ENCODE measurements around the gene MYBPHL.

The MYBPHL gene

GRCh38 chr1:109266965-109267364 lies 39.8 kb downstream of the MYBPHL start:
- FAIRE-seq (no peak), DNase-seq (ENCODE audit: insufficient read length, low spot score) (no peak)

DNA sequence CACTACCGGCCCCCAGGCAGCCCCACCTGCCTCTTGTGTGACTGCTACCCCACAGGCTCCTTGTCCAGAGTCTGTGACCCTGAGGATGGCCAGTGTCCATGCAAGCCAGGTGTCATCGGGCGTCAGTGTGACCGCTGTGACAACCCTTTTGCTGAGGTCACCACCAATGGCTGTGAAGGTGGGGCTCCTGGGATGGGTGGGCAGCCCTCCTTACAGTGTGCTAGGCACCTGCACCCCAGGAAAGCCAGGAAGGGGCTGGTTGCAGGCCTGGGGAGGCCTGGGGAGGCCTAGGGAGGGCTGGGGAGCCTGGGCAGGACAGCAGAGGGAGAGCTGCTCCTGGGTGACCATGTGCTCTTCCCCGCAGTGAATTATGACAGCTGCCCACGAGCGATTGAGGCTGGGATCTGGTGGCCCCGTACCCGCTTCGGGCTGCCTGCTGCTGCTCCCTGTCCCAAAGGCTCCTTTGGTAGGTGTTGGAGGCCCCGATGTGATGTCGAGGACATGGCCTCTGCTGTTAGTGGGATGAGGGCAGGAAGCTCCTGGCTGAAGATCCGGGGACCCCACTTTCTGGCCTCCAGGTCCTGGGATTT lies 41.0 kb downstream of the MYBPHL start:
- FAIRE-seq (no peak), DNase-seq (ENCODE audit: insufficient read length, low spot score) (no peak)

DNA sequence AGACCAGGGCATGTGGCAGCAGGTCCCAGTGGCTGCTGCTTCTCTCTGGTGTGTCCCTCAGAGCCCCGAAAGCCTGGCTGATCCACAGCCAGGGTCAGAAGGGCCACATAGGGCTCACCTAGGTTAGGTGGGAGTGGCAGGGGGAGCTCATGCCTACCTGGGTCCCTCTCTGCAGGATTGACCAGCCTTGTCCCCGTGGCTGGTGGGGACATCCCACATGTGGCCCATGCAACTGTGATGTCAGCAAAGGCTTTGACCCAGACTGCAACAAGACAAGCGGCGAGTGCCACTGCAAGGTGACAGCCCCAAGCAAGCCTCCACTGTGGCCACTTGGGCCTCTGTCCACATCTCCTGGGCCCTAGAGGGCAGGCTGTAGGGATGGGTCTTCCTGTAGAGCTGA lies 41.8 kb downstream of the MYBPHL start:
- no peak for FAIRE-seq
- DNase-seq (ENCODE audit: insufficient read length, low spot score): no peak

- DNase-seq (ENCODE audit: insufficient read length, low spot score) (no peak), FAIRE-seq (no peak)
These were observed 42.4 kb downstream of the MYBPHL start for GRCh38 chr1:109264379-109264755.

DNA sequence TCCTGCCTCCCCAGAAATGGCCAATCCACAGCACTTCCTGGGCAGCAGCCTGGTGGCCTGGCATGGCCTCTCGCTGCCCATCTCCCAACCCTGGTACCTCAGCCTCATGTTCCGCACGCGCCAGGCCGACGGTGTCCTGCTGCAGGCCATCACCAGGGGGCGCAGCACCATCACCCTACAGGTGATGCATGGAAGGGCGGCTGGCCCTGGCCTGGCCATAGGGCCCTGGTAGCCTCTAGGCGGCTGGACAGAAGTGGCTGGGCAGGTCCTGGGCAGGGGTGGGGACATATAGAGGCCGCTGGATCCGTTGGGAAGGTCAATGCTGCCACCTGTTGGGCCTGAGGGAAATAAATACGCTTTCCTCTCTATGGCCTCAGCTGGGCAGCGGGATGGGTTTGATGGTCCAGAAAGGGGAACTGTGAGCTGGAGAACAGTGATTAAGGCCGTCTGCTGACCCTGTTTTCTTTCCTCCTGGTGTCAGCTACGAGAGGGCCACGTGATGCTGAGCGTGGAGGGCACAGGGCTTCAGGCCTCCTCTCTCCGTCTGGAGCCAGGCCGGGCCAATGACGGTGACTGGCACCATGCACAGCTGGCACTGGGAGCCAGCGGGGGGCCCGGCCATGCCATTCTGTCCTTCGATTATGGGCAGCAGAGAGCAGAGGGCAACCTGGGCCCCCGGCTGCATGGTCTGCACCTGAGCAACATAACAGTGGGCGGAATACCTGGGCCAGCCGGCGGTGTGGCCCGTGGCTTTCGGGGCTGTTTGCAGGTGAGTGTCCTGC lies 43.0 kb downstream of the MYBPHL start:
- peak; percentile 58 for FAIRE-seq

GRCh38 chr1:109263234-109263596 lies 43.6 kb downstream of the MYBPHL start:
- DNase-seq (ENCODE audit: insufficient read length, low spot score): no peak
- FAIRE-seq: no peak

More for the DNA sequence above, 43.0 kb downstream of the MYBPHL start:
- DNase-seq (ENCODE audit: insufficient read length, low spot score): peak; percentile 97

GRCh38 chr1:109262231-109263055 lies 44.4 kb downstream of the MYBPHL start:
- FAIRE-seq (no peak), DNase-seq (ENCODE audit: insufficient read length, low spot score) (no peak)

DNA sequence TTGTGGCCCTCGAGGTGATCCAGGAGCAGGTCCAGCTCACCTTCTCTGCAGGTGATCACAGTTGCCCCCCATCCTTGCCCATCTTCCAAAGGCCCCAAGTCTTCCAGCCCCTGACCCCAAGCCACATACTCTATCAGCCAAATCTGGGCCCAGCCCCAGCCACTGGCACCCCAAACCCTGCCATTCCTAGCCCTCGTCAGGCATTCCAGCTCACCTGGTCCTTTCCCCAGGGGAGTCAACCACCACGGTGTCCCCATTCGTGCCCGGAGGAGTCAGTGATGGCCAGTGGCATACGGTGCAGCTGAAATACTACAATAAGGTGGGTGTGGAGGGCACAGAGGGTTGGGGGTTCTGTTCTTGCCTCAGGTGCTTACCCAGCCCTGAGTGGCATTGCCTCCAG lies 45.2 kb downstream of the MYBPHL start:
- no peak for DNase-seq (ENCODE audit: insufficient read length, low spot score)
- no peak for FAIRE-seq

DNA sequence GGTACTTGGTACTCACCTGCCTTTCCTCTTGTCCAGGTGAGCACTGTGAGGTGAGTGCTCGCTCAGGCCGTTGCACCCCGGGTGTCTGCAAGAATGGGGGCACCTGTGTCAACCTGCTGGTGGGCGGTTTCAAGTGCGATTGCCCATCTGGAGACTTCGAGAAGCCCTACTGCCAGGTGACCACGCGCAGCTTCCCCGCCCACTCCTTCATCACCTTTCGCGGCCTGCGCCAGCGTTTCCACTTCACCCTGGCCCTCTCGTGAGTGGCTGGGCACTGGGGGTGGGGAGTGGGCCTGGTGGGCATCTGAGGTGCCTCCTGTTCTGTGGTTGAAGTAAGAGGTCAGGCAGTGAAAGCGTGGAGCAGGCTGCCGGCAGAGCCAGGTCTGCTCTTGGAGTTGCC lies 45.8 kb downstream of the MYBPHL start:
- FAIRE-seq (no peak), DNase-seq (ENCODE audit: insufficient read length, low spot score) (no peak)

- DNase-seq (ENCODE audit: insufficient read length, low spot score) (no peak), FAIRE-seq (no peak)
These were observed 46.9 kb downstream of the MYBPHL start for GRCh38 chr1:109259674-109260557.

DNA sequence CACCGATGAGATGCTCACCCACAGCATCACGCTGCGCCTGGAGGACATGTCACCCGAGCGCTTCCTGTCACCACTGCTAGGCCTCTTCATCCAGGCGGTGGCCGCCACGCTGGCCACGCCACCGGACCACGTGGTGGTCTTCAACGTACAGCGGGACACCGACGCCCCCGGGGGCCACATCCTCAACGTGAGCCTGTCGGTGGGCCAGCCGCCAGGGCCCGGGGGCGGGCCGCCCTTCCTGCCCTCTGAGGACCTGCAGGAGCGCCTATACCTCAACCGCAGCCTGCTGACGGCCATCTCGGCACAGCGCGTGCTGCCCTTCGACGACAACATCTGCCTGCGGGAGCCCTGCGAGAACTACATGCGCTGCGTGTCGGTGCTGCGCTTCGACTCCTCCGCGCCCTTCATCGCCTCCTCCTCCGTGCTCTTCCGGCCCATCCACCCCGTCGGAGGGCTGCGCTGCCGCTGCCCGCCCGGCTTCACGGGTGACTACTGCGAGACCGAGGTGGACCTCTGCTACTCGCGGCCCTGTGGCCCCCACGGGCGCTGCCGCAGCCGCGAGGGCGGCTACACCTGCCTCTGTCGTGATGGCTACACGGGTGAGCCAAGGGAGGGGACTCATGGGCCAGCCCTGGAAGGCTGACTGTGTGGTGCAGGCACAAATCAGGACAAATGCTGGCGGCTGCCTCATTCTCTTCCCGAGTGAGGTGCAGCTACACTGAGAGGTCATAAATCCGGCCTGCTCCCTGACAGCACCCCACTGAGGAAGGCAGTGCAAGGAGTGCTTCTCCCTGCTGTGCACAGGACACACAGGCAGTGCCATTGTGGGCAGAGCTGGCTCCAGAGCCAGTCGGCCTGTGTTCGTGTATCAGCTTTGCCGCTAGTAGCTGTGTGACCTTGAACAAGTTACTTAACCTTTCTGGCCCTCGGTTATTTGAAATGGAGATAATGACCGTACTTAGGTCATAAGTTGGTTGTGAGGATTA lies 48.0 kb downstream of the MYBPHL start:
- FAIRE-seq (no peak), DNase-seq (ENCODE audit: insufficient read length, low spot score) (no peak)

GRCh38 chr1:109257682-109258421 lies 49.0 kb downstream of the MYBPHL start:
- FAIRE-seq (no peak), DNase-seq (ENCODE audit: insufficient read length, low spot score) (no peak)

DNA sequence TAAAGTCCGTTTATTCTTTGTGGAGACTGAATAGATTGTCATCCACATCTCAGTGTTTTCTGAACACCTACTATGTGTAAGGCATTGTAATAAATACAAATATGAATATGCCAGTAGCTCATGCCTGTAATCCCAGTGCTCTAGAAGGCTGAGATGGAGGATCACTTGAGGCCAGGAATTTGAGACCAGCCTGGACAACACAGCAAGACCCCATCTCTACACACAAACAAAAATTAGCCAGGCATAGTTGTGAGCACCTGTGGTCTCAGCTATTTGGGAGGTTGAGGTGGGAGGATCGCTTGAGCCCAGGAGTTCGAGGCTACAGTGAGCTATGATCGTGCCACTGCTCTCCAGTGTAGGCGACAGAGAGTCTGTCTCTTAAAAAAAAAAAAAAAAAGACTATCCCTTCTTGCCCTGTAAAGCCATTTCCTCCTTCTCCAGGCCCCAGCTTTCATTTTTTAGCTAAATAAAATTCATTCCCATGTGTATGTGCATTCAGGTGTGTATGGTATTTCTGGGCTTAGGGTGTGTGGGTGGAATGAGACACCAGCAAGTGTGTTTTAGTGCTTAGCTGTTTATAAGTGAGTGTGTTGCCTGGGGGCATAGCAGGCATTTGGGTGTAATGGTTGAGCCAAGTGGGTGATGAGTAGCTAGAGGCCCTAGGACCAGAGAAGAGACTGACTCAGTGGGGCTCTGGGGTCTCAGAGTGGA lies 49.7 kb downstream of the MYBPHL start:
- no peak for FAIRE-seq
- DNase-seq (ENCODE audit: insufficient read length, low spot score): no peak

DNA sequence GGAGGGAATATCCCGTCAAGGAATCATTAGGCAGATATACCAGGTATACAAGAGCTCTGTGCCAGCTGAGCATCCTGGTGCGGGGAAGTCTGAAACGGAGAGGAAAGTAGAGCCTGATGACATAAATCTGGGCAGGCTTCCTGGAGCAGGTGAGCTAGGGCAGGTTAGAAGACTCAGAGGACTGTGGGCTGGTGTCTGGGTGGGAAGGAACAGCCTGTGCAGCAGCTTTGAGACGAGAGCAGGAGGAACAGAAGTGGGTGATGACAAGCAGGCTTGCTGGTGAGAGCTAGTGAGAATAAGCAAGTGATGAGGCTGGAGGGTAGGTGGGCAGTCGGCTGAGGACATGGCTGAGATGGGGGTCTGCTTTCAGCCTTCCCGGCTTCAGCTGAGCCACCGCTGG lies 50.7 kb downstream of the MYBPHL start:
- no peak for DNase-seq (ENCODE audit: insufficient read length, low spot score)
- no peak for FAIRE-seq

GRCh38 chr1:109255678-109256077 lies 51.1 kb downstream of the MYBPHL start:
- no peak for FAIRE-seq
- no peak for DNase-seq (ENCODE audit: insufficient read length, low spot score)

GRCh38 chr1:109255097-109255651 lies 51.6 kb downstream of the MYBPHL start:
- DNase-seq (ENCODE audit: insufficient read length, low spot score) (no peak), FAIRE-seq (no peak)

- FAIRE-seq (no peak), DNase-seq (ENCODE audit: insufficient read length, low spot score) (no peak)
These were observed 52.2 kb downstream of the MYBPHL start for GRCh38 chr1:109254621-109255096.
